Mammary epithelial cell (primary cell): Measurements from ENCODE around the gene MYORG.

ENCODE experiments used
- CTCF ChIP-seq, 2 donors: IDR thresholded peaks in 1 of 2; conservative IDR thresholded peaks in 1 of 2; 2 replicates each; pipeline ENCODE4 v1.5.1; 2011 to 2012; ENCODE audit warnings: inconsistent platforms in 2 of 2, low read length in 2 of 2, mild to moderate bottlenecking in 2 of 2, control low read depth in 1 of 2, low read depth in 1 of 2; ENCODE audit not compliant: insufficient read depth in 1 of 2; ENCODE audit errors: extremely low read depth in 1 of 2
- EZH2 ChIP-seq: IDR thresholded peaks from 2 replicates; pipeline ENCODE4 v1.6.1; 2012; ENCODE audit warnings: low read length, inconsistent platforms, borderline replicate concordance

GRCh38 chr9:34365282-34365681 is 11.4 kb downstream of the MYORG start:
- TF ChIP-seq CTCF (conservative IDR thresholded peaks at IDR 0.05 in 1 of 2, IDR thresholded peaks at IDR 0.05 in 1 of 2; ENCODE audit: extremely low read depth in 1 of 2, insufficient read depth in 1 of 2, low read depth in 1 of 2, low read length in 2 of 2) (no peak), EZH2 (no peak)
